Dedifferentiated amniotic fluid mesenchymal stem cell (primary cell): ENCODE measurements around the gene LTBP3.
"Not testable (repeated sequence)": the region's sequence is repeated elsewhere in the genome, so short reads cannot be mapped to it uniquely, and the experiment has no call there.

ENCODE experiments used
- DNase-seq: peaks from one replicate; pipeline ENCODE4 v3.0.0-alpha.2; 2016; ENCODE audit errors: extremely low spot score

Gene LTBP3

DNA sequence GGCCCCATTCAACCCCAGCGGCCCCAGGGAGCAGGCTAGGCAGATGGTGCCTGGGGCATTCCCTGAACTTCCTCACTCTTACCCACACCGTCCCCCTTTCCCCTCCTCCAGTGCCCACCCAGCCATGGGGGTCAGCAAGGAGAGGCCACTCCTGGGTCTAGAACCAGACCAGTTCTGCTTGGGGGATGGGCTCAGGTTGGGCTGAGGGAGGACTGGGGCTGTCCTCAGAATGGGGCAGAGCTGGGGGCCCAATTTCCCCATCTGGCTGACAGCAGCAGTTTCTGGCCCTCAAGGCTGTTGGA lies 20.9 kb downstream of the LTBP3 start:
- DNase-seq: no peak

DNA sequence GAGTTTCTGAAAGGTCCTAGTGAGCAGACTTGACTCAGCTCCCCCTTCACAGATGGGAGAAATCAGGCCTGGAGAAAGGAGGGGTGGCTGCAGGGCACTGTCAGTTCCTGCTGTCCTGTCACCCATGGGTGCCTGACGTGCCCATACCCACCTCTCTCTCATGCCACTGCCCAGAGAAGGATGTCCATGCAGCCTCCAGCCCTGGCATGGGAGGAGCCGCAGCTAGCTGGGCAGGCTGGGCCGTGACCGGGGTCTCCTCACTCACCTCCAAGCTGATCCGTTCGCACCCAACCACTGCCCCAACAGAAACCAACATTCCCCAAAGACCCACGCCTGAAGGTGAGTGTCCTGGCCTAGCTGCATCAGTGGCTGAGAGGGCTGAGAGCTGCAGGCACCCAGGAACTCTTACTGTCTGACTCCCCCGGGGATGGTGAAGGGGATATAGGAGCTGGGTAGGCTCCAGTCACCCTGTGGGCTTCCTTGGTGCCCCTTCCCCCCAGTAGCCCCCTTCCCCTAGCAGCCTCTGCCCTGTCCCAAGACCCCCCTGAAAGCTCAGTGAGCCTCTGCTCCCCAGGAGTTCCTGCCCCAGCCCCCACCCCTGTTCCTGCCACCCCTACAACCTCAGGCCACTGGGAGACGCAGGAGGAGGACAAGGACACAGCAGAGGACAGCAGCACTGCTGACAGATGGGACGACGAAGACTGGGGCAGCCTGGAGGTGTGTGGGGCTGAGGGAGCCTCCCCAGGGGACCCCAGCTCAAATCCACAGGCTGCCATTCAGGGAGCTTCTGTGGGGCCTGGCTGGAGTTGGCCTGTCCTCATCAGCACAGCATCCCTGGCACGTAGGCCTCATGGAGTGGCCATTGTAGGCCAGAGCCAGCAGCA lies 21.5 kb downstream of the LTBP3 start:
- no peak for DNase-seq

DNA sequence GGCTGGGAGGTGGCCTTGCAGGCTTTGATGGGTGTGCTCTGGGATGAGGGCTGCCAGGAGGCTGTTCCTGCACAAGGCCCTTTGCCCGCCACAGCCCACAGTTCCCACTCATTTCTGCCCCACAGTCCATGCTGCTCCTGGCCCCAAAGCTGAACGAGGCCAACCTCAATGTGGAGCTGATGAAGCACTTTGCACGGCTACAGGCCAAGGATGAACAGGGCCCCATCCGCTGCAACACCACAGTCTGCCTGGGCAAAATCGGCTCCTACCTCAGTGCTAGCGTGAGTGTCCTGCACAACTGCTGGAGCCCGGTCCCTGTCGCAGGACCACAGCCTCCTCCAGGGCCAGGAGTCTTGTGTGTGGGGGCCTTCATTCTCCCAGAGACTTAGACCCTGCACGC lies 23.1 kb downstream of the LTBP3 start:
- no peak for DNase-seq

DNA sequence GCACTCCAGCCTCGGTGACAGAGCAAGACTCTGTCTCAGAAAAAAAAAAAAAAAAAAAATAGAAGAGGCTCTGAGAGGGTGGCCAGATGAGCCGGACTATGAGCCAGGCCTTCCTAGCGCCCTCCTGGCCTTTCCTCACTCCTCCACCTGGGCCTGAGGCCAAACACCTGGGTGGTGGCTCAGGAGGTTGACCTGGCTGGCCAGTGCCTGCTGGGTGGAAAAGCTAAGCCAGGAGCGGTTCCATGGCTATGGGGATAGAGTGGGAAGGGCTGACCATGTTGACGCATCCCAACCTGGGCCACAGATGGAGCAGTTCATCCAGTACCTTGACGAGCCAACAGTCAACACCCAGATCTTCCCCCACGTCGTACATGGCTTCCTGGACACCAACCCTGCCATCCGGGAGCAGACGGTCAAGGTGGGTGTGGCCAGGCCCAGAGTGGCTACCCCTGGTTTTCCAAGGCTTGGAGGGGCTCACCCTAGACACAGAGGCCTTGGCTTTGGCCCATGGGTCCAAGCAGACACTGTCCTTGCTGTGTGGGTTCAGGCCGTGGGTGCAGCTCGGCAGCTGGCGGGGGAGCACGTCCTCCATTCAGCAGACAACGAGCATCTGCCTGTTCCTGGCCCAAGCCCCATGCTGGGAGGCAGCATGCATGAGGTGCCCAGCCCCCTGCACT lies 25.6 kb downstream of the LTBP3 start:
- DNase-seq: no peak

DNA sequence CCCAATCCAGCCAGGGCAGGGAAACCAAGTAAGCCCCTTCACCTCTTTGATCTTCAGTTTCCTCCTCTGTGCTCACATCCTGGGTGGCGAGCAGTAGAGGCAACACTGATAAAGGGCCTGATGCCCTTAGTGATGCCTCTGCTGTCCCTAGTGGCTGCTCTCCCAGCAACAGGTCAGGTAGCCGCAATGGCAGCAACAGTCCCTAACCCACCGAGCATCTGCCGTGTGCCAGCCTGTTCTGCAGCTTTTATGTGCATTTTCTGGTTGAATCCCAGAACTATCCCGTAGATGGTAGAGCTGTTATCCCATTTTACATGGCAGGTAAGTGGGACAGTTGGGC lies 28.0 kb downstream of the LTBP3 start:
- no peak for DNase-seq

DNA sequence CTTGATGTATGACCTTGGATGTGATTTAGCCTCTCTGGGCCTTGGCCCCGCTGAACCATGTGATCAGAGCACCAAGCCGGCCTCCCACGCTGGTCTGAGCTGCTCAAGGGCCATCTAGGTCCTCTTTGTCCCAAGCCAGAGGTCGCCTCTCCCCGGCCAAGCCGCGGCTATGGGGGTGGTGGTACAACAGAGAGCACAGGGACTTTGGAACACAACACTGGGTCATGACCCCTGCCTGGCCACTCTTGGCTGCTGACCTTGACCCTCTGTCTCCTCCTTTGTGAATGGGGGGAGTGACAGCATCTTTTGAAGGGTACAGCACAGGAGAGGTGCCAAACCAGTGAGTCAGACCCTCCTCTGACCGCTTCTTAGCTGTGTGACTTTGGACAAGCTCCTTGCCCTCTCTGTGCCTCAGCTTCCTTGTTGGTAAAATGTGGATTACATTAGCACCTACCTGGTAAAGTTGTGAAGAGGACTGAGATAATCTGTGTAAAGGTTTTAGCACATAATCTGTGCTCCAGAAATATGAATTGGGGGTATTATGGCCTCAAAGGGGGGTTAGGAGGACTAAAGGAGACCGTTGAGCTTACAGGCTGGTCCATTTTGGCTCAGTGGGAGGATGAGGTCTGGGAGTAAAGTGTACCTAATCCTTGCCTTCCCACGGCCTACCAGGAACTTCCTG lies 28.5 kb downstream of the LTBP3 start:
- DNase-seq: no peak

DNA sequence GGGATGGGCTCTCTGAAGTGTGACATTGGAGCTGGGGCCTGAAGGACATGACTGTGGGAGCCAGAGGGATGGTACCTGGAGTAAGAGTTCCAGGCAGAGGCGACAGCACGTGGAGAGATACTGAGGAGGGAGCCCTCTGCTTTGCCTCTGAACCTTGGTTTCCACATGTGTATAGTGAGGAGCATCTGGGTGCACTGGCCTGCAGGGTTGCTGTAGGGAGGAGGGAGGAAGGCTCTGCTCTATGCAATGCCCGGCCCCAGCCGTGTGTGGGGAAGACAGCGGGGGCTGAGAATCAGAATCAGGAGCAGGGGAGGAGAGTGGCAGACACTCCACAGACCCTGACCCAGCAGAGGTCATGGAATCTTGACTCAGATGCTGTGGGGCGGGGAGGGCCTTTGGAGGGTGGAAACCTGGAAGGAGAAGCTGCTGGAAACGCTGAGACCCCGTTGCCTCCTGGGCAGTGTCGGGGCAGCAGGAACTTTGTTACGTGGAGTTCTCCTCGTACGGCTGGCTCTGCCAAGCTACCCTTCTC lies 29.3 kb downstream of the LTBP3 start:
- no peak for DNase-seq

DNA sequence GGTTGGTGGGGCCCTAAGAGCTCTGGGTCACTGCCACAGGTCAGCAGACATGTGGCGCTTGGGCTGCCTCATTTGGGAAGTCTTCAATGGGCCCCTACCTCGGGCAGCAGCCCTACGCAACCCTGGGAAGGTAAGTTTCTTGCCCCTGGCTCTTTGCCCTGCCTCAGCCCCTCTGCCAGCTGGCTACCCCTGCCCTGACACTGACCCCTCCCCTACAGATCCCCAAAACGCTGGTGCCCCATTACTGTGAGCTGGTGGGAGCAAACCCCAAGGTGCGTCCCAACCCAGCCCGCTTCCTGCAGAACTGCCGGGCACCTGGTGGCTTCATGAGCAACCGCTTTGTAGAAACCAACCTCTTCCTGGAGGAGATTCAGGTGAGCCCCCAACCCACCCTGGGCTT lies 31.4 kb downstream of the LTBP3 start:
- no peak for DNase-seq

DNA sequence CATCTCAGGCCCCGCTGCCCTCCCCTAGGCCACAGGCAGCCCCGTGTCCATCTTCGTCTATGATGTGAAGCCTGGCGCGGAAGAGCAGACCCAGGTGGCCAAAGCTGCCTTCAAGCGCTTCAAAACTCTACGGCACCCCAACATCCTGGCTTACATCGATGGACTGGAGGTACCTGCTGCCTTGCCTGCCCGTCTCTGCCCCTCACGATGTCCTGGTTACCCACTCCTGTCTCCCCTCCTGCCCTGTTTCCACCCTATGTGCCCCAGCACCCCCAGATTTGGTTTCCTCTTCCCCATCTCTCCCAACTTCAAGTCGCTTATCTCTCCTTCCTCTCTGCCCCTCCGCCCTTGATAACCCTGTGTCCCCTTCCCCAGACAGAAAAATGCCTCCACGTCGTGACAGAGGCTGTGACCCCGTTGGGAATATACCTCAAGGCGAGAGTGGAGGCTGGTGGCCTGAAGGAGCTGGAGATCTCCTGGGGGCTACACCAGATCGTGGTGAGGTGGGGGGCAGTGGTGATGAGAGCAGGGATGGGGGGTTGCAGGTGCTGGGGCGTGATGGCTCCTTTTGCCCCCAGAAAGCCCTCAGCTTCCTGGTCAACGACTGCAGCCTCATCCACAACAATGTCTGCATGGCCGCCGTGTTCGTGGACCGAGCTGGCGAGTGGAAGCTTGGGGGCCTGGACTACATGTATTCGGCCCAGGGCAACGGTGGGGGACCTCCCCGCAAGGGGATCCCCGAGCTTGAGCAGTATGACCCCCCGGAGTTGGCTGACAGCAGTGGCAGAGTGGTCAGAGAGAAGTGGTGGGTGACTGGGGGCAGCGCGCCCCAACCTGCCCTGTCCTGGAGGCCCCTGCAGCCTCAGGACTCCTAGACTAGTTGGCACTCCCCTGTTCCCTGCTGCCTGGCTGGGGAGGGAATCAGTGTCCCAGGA lies 32.3 kb downstream of the LTBP3 start:
- DNase-seq: no peak

DNA sequence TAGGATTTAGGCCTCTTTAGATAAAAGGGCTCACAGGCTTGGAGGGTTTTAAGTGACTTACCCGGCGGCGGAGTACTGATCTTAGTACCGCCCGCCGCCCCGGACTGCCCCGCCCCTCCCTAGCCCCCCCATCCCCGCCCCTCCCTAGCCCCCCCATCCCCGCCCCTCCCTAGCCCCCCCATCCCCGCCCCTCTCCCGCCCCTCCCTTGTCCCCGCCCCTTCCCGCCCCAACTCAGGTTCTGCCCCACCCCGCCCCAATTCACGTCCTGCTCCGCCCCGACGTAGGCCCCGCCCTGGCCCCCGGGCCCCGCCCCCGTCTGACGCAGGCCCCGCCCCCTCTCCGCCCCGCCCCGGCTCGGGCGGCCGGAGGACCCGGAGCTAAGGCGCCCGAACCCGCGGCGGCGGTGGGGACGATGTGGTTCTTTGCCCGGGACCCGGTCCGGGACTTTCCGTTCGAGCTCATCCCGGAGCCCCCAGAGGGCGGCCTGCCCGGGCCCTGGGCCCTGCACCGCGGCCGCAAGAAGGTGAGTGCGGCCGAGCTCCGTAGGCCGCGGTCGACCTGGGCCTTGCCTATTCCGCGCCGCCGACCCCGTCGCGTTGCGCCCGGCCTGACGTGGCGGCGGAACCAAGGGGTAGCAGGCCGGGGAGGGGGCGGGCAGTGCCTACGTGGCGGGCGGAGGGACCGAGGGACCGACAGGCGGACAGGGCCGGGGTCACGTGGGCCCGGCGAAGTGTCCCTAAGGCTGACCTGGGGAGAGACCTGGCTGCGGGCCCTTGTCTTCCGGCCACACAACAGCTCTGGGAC lies 33.2 kb downstream of the LTBP3 start, which contains the start of gene SCYL1:
Gene SCYL1, plus strand, starts transcription at position 343 of the 805 bp plus-strand sequence. Its CDS starts 71 bp downstream, at position 414.
- peak; percentile 68 for DNase-seq

DNA sequence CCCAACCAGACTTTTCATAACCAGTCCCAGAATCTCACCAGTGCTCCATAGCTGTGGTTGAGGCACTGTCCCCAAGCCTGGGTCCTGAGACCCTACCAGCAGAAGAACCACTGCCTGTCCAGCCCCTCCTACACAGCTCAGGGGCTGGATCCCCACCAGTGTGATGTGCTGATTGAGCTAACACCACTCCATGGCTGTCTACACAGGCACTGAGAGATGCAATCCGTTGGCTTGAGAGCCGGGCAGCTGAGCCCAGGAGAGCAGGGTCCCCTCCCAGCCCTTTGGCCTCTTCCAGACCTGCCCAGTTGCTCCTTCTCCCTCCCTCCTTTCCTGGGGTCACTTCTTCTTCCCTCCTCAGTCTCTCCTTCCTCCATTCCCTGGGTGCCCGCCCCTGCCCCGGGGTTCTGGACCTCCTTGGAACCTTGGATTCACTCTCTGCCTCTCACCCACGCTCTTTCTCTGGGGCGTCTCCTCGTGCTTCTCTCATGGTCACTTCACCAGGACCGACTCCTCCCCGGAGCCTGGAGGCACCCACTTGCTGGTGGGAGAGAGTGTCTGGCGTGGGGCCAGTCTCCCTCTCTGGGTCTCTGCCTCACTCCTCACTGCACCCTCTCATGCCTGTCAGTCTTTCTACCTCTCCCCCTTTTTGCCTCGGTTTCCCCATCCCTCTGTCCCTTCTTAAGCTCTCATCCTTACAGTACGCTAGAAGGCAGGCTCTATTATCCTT lies 34.0 kb downstream of the LTBP3 start:
- DNase-seq: no peak

DNA sequence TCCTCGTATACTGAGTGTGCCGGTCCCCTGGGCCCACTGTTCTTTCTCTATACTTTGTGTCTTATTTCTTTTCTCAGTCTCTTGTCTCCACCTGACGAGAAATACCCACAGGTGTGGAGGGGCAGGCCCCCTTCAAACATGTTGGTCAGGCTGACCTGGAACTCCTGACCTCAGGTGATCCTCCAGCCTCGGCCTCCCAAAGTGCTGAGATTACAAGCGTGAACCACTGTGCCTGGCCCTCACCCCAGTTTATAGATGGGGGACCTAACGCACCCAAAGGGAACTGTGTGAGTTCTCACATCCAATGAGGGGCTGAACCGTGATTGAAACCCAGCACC lies 34.6 kb downstream of the LTBP3 start:
- DNase-seq: not testable (repeated sequence)

DNA sequence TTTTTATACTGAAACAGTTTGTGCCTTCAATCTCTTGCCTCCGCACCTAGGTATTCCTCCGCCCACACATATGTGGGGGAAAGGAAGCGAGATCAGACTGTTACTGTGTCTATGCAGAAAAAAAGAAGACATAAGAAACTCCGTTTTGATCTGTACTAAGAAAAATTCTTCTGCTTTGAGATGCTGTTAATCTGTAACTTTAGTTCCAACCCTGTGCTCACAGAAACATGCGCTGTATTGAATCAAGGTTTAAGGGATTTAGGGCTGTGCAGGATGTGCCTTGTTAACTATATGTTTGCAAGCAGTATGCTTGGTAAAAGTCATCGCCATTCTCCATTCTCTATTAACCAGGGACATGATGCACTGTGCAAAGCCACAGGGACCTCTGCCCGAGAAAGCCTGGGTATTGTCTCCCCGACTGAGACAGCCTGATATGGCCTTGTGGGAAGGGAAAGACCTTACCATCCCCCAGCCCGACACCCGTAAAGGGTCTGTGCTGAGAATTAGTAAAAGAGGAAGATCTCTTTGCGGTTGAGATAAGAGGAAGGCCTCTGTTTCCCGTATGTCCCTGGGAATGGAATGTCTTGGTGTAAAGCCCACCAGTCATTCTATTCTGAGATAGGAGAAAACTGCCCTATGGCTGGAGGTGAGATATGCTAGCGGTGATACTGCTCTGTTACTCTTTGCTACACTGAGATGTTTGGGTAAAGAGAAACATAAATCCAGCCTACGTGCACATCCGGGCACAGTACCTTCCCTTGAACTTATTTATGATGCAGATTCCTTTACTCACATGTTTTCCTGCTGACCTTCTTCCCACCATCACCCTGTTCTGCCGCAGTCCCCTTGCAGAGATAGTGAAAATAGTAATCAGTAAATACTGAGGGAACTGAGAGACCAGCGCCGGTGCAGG lies 35.2 kb downstream of the LTBP3 start:
- not testable (repeated sequence) for DNase-seq

DNA sequence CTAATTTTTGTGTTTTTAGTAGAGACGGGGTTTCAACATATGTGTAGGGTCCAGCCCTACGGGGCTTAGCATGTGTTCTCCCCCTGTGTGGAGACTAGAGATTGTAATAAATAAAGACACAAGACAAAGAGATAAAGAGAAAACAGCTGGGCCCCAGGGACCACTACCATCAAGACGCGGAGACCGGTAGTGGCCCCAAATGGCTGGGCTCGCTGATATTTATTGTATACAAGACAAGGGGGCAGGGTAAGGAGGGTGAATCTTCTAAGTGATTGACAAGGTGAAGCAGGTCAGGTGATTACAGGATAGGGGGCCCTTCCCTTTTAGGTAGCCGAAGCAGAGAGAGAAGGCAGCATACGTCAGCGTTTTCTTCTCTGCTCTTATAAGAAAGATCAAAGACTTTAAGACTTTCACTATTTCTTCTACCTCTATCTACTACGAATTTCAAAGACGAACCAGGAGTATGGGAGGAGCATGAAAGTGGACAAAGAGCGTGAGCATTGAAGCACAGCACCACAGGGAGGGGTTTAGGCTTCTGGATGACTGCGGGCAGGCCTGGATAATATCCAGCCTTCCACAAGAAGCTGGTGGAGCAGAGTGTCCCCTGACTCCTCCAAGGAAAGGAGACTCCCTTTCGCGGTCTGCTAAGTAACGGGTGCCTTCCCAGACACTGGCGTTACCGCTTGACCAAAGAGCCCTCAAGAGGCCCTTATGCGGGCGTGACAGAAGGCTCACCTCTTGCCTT lies 36.2 kb downstream of the LTBP3 start:
- DNase-seq: not testable (repeated sequence)

DNA sequence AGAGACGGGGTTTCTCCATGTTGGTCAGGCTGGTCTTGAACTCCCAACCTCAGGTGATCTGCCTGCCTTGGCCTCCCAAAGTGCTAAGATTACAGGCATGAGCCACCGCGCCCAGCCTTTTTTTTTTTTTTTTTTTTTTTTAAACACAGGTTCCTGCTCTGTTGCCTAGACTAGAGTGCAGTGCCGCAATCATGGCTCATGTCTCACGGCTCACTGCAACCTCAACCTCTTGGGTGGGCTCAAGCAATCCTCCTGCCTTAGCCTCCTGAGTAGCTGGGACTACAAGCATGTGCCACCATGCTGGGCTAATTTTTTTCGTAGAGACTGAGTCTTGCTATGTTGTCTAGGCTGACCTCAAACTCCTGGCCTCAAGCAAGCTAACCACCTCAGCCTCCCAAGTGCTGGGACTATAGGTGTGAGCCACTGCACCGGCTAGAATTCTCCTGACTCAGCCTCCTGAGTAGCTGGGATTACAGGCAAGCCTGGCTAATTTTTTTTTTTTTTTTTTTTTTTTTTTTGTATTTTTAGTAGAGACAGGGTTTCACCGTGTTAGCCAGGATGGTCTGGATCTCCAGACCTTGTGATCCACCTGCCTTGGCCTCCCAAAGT lies 39.1 kb downstream of the LTBP3 start:
- not testable (repeated sequence) for DNase-seq

DNA sequence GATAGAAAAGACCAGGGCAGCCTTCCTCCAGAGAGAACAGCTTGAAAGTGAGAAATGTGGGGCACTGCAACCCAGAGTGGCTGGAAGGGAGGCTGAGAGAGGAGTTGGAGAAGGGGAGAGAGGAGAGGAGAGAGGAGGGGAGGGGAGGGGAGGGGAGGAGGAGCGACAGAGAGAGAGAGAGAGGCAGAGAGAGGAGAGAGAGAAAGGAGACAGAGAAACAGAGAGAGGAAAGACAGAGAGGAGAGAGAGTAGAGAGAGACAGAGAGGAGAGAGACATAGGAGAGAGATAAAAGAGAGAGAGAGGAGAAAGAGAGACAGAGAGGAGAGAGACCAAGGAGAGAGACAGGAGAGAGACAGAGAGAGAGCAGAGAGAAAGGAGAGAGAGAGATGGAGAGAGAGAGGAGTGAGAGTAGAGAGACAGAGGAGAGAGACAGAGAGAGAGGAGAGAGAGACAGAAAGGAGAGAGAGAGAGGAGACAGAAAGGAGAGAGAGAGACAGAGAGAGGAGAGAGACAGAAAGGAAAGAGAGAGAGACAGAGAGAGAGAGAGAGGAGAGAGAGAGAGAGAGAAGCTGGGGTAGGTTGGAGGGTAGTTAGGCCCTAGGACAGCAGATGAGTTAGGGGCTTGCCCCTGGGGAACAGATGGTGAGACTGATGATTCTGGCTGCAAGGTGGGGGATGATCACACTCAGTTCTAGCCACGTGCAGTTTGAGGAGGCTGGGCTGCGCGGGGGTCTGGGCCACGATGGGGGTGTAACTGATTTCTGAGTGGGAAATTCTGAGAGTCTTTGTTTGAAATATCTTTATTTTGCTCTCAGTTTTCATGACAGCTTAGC lies 41.8 kb downstream of the LTBP3 start:
- DNase-seq: no peak

DNA sequence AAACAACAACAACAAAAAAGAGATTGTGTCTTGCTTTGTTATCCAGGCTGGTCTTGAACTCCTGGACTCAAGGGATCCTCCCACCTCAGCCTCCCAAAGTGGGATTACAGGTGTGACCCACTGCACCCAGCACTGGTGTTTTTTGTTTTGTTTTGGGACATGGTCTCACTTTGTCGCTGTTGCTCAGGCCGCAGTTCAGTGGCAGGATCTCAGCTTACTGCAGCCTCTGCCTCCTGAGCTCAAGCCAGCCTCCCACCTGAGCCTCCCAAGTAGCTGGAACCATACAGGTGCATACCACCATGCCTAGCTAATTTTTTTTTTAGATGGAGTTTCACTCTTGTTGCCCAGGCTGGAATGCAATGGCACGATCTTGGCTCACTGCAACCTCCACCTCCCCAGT lies 45.8 kb downstream of the LTBP3 start:
- DNase-seq: not testable (repeated sequence)
